GDM1 (cell line): Measurements from ENCODE around the gene IRF9.

Source experiments
- DNase-seq: peaks from one replicate; lab custom pipeline; 2025; lab: John Stamatoyannopoulos, UW

Gene IRF9

DNA sequence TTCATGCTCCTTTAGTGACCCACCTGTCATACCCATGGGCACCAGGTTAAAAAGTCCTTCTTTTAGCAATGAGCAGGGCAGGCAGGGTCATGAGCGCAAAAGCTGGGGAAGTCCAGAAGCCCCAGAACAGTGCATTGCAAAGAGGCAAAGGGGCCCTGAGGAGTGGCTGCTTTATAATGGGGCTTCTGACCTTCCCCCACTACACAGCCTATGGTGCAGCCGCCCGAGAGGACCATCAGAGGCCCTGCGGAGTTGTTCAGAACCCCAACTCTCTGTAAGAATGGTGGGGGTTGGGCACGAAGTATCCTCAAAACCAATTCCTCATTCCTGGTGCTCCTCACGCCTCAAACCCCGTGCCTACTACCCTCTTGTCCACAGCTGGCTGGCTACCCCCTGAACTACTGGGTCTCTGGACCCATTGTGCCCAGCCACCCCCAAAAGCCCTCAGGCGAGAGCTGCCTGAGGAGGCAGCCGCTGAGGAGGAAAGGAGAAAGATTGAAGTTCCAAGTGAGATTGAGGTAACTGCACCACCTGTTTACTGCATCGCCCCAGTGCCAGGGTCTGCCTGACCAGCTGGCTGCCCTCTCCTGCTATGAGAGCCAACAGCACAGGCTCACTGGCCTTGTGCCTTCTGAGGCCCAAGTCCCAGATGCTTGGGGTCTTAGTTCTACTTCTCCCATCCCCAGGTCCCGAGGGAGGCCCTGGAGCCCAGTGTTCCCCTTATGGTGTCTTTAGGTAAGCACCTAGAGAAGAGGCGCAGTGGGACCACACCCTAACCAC lies 17.5 kb downstream of the IRF9 start:
- no peak for DNase-seq

- no peak for DNase-seq
Observed at GRCh38 chr14:24179294-24179960, 18.4 kb downstream of the IRF9 start.

DNA sequence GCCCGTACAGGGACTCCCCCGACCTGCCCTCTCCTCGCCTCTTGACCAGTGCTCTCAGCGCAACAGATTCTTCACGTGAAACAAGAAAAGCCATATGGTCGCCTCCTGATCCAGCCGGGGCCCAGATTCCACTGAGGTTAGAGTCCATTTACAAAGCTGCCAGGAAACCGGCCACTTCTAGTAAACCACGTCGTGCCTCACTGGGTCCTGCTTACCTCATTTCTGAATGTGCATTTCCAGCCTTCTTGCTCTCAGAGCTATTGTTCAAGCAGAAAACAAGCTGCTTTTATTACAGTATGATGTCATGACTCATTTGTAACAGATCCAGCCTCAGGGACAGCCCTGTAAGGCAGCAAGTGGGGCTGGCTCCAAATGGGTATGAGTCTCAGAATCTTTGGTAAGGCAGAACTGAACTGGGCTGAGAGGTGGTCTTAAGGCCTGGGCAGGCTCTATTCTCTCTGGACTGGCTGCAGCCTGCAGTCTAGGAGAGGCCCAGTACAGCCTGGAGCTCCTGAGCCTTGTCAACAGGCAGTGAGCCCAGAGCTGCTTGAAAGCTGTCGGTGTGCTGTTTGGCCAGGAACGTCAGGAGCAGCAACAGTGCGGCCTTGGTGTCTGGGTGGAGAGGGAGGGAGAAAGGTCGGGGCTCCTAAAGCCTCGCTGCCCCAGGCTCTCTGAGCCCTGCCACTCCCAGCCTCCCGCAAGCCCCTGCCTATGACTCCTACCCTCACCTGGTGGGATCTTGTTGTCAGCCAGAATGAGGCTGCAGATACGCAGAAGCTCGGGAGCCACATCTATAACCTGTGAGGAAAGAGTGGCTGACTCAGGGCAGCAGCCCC lies 19.1 kb downstream of the IRF9 start:
- no peak for DNase-seq

DNA sequence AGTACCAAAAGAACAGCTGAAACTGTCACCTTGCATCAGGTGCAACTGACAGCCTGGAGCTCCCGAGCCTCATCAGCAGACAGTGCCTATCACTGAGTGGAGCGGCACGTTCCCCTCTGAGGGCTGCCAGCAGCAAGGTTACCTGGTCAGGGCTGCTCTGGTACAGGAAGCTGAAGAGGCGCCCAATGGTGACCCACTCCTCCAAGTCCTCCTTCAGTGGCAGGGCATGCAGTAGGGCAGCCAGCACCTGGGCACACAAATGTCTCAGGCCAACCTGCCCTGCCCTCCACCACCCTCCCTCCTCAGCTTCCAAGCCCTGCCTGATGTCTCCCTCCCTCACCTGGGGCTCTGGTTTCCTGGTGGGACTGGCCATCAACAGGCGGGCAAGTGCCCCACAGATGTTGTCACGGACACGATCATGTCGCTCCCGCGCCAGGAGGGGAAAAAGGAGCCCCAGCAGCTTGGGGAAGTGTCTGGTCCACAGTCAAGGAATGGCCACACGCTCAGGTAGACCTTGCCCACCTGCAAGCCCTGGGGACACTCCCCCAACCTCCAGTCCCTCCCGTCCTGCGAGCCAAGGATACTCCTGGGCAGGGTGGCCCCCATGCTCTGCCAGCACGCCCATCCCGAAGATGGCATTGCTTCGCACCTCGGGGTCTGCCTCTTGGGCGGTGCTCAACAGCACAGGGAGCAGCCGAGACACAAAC lies 20.5 kb downstream of the IRF9 start:
- no peak for DNase-seq

- DNase-seq = no peak
Observed at GRCh38 chr14:24182110-24182882, 21.2 kb downstream of the IRF9 start.

DNA sequence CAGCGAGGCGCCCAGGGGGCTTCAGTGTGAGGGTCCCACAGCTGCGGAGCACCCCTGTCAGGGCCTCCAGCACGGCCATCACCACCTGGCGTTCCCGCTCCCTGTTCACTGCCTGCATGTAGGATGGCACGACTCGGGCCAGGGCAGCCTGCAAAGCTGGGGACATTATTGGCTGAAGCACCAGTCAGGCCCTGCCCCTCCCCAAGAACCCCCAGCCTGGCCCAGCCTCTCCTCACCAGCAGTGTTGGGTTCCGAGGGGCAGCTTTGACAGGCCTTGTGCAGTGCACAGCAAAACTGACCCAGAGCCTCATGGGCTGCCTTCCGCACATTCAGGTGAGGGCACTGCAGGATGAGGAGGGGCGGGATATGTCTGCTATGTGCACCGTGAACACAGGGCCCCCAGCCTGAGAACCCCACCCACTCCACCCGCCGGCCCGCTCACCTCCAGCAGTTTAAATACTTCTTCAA lies 22.0 kb downstream of the IRF9 start:
- DNase-seq = no peak

DNA sequence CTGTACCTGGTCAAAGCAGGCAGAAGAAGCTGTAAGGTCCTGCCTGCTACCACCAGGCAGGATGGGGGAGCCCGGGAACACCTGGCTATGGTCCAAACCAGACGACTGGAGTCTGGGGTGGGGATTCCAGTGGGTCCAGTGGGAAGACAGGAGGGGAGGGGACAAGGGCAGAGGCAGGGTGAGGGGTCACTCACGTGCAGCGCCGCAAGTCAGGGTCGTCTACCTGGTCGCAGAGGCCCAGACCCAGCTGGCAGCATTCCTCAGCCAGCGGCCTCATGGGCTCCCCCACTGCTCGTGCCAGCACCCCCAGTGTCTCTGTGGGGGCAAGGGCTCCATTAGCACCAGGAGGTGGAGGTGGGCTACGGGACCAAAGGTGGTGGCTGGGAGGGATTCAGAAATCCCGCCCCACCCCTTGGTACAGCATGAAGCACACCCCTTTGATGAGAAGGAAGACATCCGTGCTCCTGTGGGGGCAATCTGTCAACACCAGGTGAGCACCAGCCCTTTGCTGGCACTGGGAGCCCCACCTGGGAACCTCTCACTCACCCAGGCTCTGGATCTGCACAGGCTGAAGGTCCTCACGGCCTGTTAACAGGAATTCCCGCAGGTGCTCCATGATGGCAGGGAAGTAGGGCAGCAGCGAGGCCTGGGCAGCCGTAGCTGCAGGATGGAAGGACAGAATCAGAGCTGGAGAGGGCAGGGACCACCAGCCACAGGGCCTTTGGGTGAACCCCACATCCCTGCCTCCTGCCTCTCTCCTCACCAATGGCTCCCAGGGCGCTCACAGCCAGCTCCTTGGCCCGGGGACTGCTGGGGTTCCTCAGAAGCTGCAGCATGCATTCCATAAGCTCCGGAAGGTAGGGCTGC lies 23.3 kb downstream of the IRF9 start:
- DNase-seq = no peak

DNA sequence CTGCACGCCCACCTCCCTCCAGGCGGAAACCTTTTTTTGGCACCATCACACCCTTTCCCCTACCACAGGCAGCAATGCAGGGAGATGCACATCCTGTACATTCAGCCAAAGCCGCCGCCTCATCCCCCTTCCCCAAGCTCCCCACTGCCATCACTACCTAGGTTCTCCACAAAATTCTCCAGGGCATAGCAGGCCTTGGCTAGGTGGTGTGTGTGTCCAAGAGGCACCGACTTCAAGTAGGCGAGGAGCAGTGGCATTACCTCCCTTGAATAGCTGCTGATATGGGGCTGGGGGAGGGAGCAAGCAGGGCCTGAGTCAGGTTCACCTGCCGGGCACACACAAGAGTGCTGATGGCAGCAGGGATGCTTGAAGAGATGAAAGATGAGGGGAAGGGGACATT lies 24.0 kb downstream of the IRF9 start:
- DNase-seq = no peak

- DNase-seq = no peak
Observed at GRCh38 chr14:24185741-24186140, 24.7 kb downstream of the IRF9 start.

GRCh38 chr14:24186831-24187538 lies 25.9 kb downstream of the IRF9 start:
- DNase-seq = no peak

GRCh38 chr14:24187539-24187915 lies 26.5 kb downstream of the IRF9 start:
- DNase-seq = no peak

DNA sequence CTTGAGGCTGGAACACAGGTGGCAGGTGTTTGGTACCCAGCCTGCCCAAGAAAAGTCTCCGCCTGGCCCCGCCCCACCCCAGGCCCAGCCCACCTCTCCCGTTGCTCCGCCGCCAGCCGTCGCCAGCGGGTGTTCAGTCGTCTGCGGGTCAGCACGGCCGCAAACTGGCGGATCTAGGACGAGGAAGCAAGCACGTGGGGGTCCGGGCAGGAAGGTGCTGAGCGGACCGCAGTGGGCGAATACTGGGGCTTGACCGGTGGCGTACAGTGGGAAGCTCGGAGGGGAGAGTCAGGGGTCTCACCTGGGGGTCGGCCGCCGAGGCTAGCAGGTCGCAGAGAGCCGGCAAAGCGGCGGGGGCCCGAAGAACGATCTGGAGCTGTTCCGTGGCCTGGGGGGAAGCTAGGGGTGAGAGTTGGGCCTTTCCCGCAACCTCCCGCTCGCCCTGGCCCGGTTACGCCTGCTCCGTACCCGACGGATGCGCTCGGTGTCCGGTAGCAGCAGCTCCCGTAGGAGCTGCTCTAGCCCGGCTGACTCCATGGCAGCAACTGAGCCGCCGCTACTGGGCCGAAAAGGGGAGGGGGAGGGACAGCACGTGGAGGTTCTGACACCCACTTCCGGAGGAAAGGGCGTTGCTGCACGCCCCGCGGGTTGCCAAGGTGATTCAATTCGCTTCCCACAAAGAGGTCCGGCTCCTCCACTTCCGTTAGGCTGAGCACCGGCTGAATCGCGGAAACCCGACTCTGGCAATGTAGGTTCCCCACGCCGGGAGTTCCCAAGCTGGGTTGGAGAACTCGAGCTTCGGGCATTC lies 27.4 kb downstream of the IRF9 start, which contains the start of gene IPO4:
Gene IPO4 (minus strand): TSS at position 566 of the 808 bp plus-strand sequence. CDS start 29 bp downstream, at position 537.
- peak; percentile 89 for DNase-seq

DNA sequence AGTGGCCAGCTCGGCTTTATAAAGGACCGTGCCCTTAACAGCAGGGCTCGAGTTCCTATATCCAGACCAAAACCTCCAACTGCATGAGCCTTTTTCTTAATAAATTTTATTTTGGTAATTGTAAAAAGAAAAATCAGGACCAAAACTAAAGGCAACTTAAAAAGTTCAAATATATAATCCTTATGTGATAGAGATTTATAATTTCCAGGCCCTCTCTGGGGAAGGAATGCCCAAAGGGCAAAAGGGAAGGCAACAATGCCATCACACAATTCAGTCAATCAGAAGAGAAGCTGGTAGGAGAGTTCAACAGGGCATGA lies 28.0 kb downstream of the IRF9 start:
- DNase-seq = no peak

DNA sequence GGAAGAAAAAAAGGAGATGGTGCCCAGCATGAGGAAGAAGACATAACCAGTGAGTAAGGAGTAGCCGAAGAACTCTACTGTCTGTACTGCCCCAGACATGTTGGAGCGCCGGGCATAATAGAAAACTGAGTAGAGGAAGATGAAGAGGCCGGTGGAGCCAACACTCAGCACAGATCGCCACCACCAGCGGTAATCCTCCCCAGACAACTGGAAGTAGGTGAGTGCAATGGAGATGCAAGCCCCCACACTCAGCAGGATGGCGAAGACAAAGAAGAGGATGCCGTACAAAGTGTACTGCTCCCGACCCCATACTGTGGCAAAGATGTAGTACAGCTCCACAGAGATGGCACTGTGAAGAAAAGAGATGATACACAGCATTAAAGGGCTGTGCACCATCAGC lies 28.4 kb downstream of the IRF9 start:
- no peak for DNase-seq

DNA sequence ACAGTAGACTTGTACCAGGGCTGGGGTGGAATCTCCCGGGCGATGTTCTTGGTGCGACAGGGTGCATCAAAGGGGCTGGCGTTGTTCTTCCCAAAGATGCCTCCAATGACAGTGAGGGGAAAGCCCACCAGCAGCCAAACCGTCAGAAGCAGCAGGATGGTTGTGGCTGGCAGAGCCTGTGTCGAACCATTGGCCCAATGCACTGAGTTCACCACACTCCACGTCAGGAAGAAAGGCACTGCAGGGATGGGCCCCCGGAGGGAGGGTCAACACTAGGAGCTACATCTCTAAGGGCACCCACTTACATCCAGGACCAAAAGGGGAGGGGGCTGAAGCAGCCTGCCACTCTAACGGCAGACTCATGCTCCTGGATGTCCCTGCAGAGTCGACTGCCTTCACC lies 29.4 kb downstream of the IRF9 start:
- no peak for DNase-seq

DNA sequence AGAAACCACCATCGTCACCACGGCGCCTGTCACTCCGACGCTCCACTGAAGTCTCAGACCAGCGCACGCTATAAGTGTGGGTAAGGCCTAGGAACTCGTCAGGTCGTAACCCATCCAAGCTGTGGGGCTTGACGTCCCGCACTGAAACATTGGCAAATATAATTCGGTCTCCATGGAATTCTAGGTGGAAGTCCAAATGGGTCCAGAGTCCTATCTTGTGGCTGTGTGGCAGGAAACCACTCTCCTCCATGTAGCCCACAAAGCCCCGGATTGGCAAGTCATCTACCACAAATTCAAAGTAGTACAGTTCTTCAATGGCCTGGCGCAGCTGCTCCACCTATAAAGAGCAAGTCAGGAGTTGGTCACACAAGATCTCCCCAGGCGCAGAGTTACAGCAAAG lies 31.9 kb downstream of the IRF9 start:
- no peak for DNase-seq

DNA sequence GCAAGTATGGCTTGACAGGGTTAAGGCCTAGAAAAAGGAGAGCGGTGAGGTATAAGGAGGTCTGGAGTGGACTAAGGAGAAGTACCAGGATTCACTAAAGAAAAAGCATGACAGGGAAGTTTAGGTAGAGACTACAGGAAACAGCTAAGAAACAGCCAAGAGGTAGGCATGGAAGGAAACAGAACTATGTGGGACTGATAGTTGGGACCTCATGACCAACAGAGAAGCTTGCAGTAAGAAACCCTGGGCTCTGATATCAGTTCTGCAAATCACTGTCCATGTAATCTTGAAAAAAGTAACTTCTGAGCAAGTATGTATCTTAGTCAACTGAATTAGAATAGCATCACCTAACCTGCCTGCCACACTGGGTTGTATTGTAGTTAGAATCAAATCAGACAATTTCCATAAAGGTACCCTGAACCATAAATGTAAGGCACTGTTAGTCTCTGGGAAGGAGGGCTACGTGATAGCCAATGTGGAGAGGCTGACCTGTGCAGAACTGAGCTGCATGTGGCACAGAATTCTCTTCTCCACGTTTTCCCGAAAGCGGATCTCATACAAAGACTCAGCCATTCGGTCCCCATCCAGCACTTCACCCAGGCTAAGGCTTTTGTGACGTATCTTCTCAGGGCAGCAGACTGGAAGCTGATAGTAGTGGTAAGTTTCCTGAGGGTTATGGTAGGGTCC lies 33.3 kb downstream of the IRF9 start:
- DNase-seq = no peak

DNA sequence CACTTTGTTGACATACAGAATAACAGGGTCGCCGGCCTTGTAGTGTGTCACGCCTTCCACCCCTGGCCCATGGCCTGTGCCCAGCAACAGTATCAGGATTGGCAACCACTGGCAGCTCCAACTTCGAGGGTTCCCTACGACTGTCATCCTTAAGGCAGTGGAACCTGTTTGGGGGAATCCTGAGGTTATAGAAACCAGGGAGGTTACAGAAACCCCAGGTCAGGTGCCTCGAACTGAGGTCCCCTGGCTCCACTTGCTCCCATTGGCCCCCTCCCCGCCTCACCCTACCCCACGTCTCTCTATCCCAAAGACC lies 33.8 kb downstream of the IRF9 start:
- no peak for DNase-seq
